Sigmoid colon (tissue), 4 donors: ENCODE data around the gene WNT5A.

ENCODE experiments used
- CTCF ChIP-seq, 4 experiments: fragments of 450-650 bp in 3 of 4; fragments of 200-600 bp in 1 of 4; IDR thresholded peaks; one replicate each; pipeline ENCODE4 v1.5.1; 2016 to 2019; ENCODE audit warnings: antibody characterized with exemption in 4 of 4, mild to moderate bottlenecking in 3 of 4, moderate library complexity in 2 of 4
- POLR2AphosphoS5 ChIP-seq, 4 donors: sonication (generic); formaldehyde crosslinking; IDR thresholded peaks; one replicate each; pipeline ENCODE4 v1.6.1; 2017; ENCODE audit warnings: antibody characterized with exemption in 4 of 4

GRCh38 chr3:55443346-55443745, 43.8 kb downstream of the WNT5A start:
- TF ChIP-seq CTCF (IDR thresholded peaks at IDR 0.05) (no peak), POLR2AphosphoS5 (IDR thresholded peaks at IDR 0.05) (no peak)
